NCI-H2029 (cell line): ENCODE results near the gene SLC9A2.

ENCODE experiments used
- DNase-seq: peaks from one replicate; lab custom pipeline; 2025; lab: John Stamatoyannopoulos, UW

Gene SLC9A2

GRCh38 chr2:102620332-102620731, 979 bp downstream of the SLC9A2 start:
- no peak for DNase-seq

- no peak for DNase-seq
Measured at GRCh38 chr2:102621630-102622029, 2.3 kb downstream of the SLC9A2 start.

DNA sequence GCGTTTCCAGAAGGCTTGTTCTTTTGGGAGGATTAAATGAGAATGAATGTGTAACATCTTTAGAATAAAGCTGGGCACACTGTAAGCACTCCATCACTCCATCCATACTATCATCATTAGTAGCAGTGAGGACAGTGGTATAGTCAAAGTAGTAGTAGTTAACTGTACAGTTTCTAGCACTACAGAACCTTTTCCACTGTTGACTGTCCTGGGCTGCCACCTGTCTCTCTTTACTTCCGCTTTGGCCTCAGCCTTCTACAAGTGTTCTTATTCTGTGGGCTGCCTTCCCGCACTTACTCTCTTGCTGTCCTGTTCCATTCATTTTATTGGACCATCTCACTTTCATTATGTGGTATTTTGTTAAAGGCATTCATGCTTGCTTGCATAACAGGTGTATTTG, 3.3 kb downstream of the SLC9A2 start:
- DNase-seq, result no peak

DNA sequence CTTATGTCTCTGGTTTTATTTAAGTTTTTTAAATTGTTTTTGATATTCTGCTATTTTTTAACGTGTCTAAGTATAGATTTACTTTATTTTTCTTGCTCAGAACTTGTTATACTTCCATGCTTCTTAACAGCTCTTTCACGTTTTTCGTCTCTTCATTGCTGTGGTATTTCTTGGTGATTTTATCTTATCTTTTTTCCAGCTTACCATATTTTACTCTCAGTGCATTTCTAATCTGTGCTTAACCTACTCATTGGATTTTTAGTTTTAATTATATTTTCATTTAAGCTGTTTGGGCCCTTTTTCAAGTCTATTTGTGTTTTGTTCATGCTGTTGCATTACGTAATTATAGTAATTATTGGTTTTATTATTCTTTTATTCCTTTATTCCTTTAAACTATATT, 11.1 kb downstream of the SLC9A2 start:
- no peak for DNase-seq

DNA sequence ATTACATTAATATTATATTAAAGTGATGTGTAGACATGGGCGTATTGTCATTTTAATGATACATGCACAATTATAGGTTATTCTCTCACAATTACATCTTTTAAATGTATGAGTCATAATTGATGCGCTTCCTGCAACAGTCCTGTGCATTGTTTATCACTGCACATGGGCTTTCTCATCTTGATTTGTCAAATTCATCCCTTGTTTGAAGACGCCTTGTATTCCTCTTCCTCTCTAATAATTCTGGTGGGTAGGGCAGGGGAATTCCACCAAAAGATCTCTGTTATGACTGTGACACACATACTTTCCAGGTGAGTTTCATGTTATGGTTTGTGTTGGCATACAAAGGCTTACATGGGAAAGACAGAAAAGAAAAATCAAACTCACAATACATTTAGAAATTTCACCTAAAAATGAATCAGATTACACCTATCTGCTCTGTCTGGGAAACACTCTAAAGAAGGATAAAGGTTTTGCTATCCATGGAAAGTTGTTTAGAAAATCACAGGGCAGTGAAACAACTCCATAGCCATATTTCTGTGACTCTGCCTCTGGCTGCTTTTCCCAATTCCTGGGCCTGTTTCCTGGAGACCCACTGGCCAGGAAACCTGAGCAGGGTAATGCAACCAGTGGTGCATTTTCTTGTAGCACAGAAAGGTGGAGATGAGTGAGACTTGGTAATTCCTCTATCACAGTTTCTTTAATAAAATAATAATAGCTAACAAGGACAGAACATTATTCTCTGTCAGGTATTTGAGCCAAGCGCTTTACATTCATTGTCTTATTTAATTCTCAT, 13.2 kb downstream of the SLC9A2 start:
- DNase-seq, result no peak

GRCh38 chr2:102634831-102635241, 15.5 kb downstream of the SLC9A2 start:
- DNase-seq, result no peak

DNA sequence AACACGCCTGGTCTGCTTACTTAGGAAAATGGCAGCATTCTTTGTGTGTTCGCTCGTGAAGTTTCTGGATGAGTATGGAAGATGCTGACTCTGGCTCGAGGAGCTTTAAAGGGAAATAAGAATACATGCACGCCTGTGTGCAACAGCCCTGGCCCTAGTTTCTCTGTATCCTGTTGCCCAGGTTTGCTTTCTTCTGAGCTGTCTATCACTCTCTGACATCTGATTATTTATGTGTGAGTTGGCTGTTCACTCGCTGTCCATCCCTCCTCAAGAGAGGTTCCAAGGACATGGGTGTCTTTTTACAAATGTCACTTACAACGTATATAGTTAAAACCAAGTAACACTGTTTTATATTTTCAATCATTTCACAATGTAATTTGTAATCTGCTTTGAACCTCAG, 16.0 kb downstream of the SLC9A2 start:
- no peak for DNase-seq

DNA sequence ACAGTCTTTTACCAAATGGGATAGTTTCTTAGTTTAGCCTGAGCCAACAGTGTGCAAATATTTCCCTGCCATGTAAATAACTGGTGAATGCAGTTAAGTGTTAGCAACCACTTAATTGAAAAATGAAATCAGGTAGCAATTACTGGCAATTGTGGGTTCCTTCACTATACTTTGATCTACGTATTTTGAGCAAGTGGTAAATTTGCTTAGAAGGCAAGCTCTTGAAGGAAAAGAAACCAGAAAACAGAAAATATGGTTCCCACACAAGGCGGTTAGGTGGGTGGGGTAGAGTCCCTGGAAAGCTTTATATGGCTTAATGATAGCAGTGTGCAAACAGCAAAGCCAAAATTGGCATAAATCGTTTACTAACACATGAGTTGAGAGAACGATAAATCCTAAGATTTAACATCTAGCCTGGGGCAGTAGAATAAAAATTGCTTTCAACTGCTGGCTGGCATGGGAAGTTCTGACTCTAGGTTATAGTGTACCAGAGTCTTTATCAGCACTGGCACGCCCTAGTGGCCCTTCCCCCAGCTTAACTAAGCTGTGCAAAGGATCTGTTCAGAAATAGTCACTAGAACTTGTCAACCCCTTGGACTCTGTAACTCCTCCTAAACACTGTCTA, 17.0 kb downstream of the SLC9A2 start:
- DNase-seq, result no peak

- DNase-seq, result no peak
Measured at GRCh38 chr2:102637358-102637757, 18.0 kb downstream of the SLC9A2 start.

GRCh38 chr2:102639429-102639828, 20.1 kb downstream of the SLC9A2 start:
- no peak for DNase-seq

- DNase-seq, result no peak
Measured at GRCh38 chr2:102652126-102652525, 32.8 kb downstream of the SLC9A2 start.

DNA sequence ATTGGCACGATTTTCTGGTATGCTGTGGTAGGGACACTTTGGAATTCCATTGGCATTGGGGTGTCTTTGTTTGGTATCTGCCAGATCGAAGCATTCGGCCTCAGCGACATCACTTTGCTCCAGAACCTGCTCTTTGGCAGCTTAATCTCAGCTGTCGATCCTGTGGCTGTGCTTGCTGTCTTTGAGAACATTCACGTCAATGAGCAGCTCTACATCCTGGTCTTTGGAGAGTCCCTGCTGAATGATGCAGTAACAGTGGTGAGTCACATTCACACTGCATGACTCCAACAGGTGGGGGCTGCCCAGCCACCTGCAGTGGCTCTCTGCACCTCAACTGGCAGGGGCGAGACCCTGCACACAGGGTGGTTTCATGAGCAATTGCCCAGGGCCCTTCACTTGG, 38.4 kb downstream of the SLC9A2 start:
- no peak for DNase-seq

DNA sequence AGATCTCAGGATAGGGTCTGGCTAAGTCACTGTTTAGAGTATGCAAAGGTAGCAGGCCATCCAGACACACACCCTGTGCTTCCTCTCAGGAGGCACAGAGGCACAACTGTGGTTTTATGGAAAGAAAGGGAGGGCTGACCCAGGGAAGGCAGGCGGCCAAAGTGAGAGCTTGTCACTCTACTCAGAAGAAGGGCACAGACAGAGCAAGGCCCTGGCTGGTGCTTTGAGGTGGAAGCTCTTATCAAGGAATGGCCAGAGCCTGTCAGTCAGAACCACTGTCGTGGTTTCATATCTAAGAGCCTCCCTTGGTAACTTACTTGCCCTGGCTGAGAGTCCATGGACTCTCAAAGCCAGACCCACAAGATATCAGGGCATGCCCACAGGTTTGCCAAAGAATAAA, 40.7 kb downstream of the SLC9A2 start:
- no peak for DNase-seq

GRCh38 chr2:102660574-102660973, 41.2 kb downstream of the SLC9A2 start:
- DNase-seq, result no peak

GRCh38 chr2:102661846-102662245, 42.5 kb downstream of the SLC9A2 start:
- DNase-seq, result no peak

- no peak for DNase-seq
Measured at GRCh38 chr2:102662833-102663232, 43.5 kb downstream of the SLC9A2 start.

- no peak for DNase-seq
Measured at GRCh38 chr2:102663381-102663780, 44.0 kb downstream of the SLC9A2 start.

DNA sequence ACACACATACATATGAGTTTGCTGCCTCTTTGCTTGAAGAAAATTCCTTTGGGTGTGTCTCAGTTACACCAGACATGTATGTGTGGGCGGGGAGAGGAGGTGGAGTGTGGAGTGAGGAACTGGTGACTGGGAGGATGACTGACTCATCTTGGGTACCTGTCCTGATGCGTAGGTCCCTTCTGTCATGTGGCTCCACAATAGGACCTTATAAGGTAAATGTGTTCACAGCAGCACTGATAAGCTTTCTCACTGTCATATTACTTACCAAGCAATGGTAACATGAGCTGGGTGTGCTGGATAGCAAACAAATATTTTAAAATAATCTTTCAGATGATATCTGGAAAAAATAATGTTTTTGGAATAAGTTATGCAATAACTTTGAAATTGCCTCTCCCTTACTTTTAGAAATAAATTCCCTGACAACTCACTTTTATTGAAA, 45.1 kb downstream of the SLC9A2 start:
- DNase-seq, result no peak

GRCh38 chr2:102667072-102667471, 47.7 kb downstream of the SLC9A2 start:
- no peak for DNase-seq

DNA sequence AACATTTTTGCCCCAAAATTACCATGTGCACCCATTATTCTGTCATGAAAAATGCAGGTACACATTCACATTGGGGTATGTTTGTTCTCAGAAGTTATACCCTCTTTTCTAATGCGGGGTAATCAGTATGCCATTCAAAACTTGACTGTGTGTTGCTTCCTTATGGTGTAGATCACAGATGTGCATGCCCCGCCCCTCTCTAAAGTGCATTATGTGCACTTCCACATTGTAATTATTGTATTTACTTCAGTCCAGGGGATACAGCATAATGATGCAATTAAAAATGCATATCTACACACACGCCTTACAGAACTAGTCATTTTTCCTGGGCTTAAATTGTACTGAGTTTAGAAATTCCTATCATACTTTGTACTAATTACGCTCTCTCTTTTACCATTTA, 48.8 kb downstream of the SLC9A2 start:
- DNase-seq, result no peak

DNA sequence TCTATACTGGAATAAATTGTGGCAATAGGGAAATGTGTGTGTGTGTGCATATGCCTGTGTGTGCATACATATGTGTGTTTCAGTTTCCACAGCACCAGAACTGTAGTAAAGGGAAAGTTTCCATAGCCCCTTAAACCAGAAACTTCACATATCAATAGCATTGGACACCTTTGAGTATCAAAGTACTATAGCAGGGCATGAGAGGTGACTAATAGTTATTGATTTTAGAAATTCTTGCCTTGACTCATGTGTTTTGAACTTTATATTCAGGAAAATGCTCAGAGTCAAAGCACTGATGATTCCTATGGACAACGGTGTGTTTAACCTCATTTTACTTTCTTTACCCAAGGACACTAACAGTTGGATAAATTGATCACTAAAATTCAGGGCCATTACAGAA, 50.0 kb downstream of the SLC9A2 start:
- DNase-seq, result no peak

GRCh38 chr2:102672107-102672776, 52.9 kb downstream of the SLC9A2 start:
- DNase-seq, result no peak

DNA sequence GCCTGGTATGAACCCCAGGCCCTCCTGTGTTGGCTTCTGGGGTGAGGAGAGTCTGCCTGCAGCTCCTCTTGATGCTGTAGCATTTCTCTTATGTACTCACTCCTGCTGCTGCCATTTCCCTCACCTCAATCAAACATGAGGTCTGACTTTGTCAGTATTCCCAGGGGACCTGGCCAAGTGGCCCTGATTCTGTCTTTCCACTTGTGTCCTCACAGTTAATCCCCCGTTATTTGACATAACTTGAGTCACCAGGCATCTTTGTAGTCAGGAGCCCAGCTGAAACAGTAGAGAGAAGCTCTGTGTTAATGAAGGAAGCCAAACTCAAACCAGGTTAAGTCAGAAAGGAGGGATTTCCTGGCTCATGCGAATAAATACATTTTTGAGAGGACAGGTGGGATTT, 55.0 kb downstream of the SLC9A2 start:
- no peak for DNase-seq
